Smooth muscle cell (in vitro differentiated cells): ENCODE measurements around the gene FEM1B. TPM values are rescaled to one million over a fixed set of nuclear protein-coding genes. Genes with fewer than 3 reads are reported as not detected.

Source experiments
- DNase-seq: peaks from one replicate; lab custom pipeline; 2025; ENCODE audit not compliant: unreplicated experiment; lab: John Stamatoyannopoulos, UW
- H2AFZ ChIP-seq: fragments of 200-600 bp; sonication (generic); 2 replicates; pipeline ENCODE4 v1.6.0; 2016; ENCODE audit warnings: antibody characterized with exemption, low read depth, mild to moderate bottlenecking
- H3F3A ChIP-seq: fragments of 200-600 bp; sonication (generic); 2 replicates; pipeline ENCODE4 v1.6.0; 2017; ENCODE audit warnings: antibody characterized with exemption, low read depth
- H3K27ac ChIP-seq: fragments of 200-600 bp; sonication (generic); 2 replicates; pipeline ENCODE4 v1.5.1; 2016; ENCODE audit warnings: low read depth, mild to moderate bottlenecking
- H3K27me3 ChIP-seq: fragments of 200-600 bp; sonication (generic); 2 replicates; pipeline ENCODE4 v1.6.1; 2016; ENCODE audit warnings: low read depth, mild to moderate bottlenecking
- H3K36me3 ChIP-seq: fragments of 200-600 bp; sonication (generic); 2 replicates; pipeline ENCODE4 v1.5.1; 2016; ENCODE audit warnings: low read depth
- H3K4me1 ChIP-seq: fragments of 200-600 bp; sonication (generic); 2 replicates; pipeline ENCODE4 v1.5.1; 2016; ENCODE audit warnings: low read depth
- H3K4me2 ChIP-seq: fragments of 200-600 bp; sonication (generic); 2 replicates; pipeline ENCODE4 v1.6.0; 2016; ENCODE audit warnings: mild to moderate bottlenecking
- H3K4me3 ChIP-seq: fragments of 200-600 bp; sonication (generic); 2 replicates; pipeline ENCODE4 v1.5.1; 2016; ENCODE audit warnings: mild to moderate bottlenecking
- H3K79me2 ChIP-seq: fragments of 200-600 bp; sonication (generic); 2 replicates; pipeline ENCODE4 v1.6.0; 2016; ENCODE audit warnings: low read depth, mild to moderate bottlenecking
- H3K9ac ChIP-seq: fragments of 200-600 bp; sonication (generic); 2 replicates; pipeline ENCODE4 v1.6.0; 2016; ENCODE audit warnings: low read depth
- H3K9me3 ChIP-seq: fragments of 200-600 bp; sonication (generic); replicated peaks from 2 replicates; pipeline ENCODE4 v1.5.1; 2016; ENCODE audit warnings: low read depth
- H4K20me1 ChIP-seq: fragments of 200-600 bp; sonication (generic); 2 replicates; pipeline ENCODE4 v1.6.0; 2016; ENCODE audit warnings: low read depth
- WGBS: methylation state at CpG from one replicate; pipeline ENCODE4 v1.1.7; 2016; ENCODE audit warnings: low lambda C conversion rate; 5-methylcytosine and 5-hydroxymethylcytosine counted together
- polyA plus RNA-seq: library from polyadenylated mRNA; unstranded; fragments of >200 nt; fragmentation: Nextera tagmentation; extraction: Ambion mirVana; gene quantifications from 2 replicates; pipeline ENCODE4 v1.2.1, GENCODE V29; 2016
- total RNA-seq: library from RNA; depleted of rRNA; stranded (reverse); fragments of >200 nt; gene quantifications from 2 replicates; pipeline ENCODE4 v1.2.3, GENCODE V29; 2014
- TF ChIP-seq, protein P1 (sequence below): fragments of 200-600 bp; sonication (generic); IDR thresholded peaks from 2 replicates; pipeline ENCODE4 v1.5.1; 2017; ENCODE audit warnings: borderline replicate concordance, mild to moderate bottlenecking, antibody characterized with exemption; ENCODE audit not compliant: insufficient read depth, poor library complexity, severe bottlenecking

Gene FEM1B
- total and polyA plus RNA-seq, 2 experiments from 2014 or later: 13.0 to 41.4 TPM

DNA sequence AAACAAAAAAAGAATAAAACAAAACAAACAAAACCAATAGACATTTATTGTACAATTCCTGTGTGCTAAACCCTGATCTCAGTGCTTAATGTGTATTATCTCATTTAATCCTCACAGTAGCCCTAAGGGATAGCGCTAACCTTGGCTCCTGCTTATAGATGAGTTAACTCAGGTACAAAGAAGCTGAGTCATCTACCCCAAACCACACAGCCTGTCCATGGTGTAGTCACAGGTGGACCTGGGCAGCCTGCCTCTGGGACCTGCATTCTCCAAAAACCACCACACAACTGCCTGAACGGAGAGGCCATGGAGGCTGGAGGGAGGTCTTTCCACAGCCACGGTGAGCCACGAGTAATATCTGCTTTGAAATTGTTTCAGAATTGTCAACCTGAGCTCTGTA is 42.5 kb upstream of the FEM1B start:
- WGBS: 78% methylated on average over 4 of the region's 4 CpGs
- Histone ChIP-seq H3K4me1 (peaks cover 10% of the 10 kb centered on the region), H3K36me3 (no peaks in the 10 kb centered on the region), H3K79me2 (no peaks in the 10 kb centered on the region), H3K9me3 (no peaks in the 10 kb centered on the region), H4K20me1 (no peaks in the 10 kb centered on the region), H3K4me2 (no peak overlapping the region), H3K27ac (no peak overlapping the region), H3K9ac (no peak overlapping the region), H3F3A (no peaks in the 10 kb centered on the region), H2AFZ (no peak overlapping the region), H3K4me3 (no peak overlapping the region), H3K27me3 (no peaks in the 10 kb centered on the region)
- no peak for DNase-seq
- TF ChIP-seq, protein P1, sequence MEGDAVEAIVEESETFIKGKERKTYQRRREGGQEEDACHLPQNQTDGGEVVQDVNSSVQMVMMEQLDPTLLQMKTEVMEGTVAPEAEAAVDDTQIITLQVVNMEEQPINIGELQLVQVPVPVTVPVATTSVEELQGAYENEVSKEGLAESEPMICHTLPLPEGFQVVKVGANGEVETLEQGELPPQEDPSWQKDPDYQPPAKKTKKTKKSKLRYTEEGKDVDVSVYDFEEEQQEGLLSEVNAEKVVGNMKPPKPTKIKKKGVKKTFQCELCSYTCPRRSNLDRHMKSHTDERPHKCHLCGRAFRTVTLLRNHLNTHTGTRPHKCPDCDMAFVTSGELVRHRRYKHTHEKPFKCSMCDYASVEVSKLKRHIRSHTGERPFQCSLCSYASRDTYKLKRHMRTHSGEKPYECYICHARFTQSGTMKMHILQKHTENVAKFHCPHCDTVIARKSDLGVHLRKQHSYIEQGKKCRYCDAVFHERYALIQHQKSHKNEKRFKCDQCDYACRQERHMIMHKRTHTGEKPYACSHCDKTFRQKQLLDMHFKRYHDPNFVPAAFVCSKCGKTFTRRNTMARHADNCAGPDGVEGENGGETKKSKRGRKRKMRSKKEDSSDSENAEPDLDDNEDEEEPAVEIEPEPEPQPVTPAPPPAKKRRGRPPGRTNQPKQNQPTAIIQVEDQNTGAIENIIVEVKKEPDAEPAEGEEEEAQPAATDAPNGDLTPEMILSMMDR: no peak

- no peak overlapping the region for H3K27ac ChIP-seq
These were observed 38.5 kb upstream of the FEM1B start for GRCh38 chr15:68239025-68239424.

DNA sequence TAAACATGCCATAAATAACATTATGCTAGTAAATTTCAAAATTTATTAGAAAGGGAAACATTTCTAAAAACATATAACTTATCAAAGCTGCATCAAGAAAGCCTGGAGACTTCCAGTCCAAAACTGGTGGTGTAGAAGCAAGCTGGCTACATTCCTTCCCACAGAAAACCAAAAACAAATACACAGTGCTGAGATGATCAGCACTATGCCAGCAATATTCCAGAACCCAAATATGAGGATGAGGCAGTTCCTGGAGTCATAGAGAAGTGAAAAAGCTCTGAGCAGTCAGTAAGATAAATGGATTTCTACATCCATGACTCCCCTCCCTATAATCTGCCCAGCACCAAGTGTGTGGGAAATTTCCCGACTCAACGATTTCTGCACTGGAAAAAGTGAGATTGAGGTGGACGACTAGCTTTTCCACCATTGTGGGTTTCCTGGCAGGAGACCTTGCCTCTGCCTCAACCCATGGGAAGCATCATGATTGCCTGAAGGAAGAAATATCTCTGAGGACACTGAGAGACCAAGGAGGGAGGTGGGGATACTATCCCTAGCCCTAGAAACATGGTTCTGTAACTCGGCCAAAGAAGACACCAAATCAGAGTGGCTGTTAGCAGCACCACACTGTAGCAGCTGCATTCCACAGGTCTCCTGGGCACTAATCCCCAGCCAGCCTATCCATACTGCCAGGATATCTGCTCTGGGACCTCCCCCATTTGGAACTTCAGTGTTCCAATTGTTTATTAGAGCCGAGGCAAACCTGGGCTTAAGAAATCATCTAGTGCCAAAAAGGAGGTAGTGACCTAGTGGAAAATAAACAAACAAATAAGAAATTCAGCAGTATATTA is 36.2 kb upstream of the FEM1B start:
- no peaks in the 10 kb centered on the region for H3K36me3 ChIP-seq
- H4K20me1 ChIP-seq: no peaks in the 10 kb centered on the region
- H3K79me2 ChIP-seq: no peaks in the 10 kb centered on the region
- TF ChIP-seq, protein P1: no peak
- H3K9me3 ChIP-seq: no peaks in the 10 kb centered on the region
- no peaks in the 10 kb centered on the region for H3K4me1 ChIP-seq
- H3F3A ChIP-seq: no peaks in the 10 kb centered on the region
- no peak overlapping the region for H3K4me2 ChIP-seq
- H3K4me3 ChIP-seq: no peak overlapping the region
- H3K27me3 ChIP-seq: no peaks in the 10 kb centered on the region
- H2AFZ ChIP-seq: no peak overlapping the region
- H3K27ac ChIP-seq: no peak overlapping the region
- 89% methylated on average over 5 of the region's 5 CpGs for WGBS
- no peak overlapping the region for H3K9ac ChIP-seq
- DNase-seq: no peak

More at GRCh38 chr15:68239025-68239424, 38.5 kb upstream of the FEM1B start:
- H3K27me3 ChIP-seq: no peaks in the 10 kb centered on the region
- no peaks in the 10 kb centered on the region for H3K9me3 ChIP-seq
- DNase-seq: no peak
- no peak overlapping the region for H3K4me2 ChIP-seq
- TF ChIP-seq, protein P1: no peak
- H3K36me3 ChIP-seq: no peaks in the 10 kb centered on the region
- no peak overlapping the region for H2AFZ ChIP-seq
- H3K79me2 ChIP-seq: no peaks in the 10 kb centered on the region
- no peaks in the 10 kb centered on the region for H3F3A ChIP-seq
- no peaks in the 10 kb centered on the region for H3K4me1 ChIP-seq
- no peaks in the 10 kb centered on the region for H4K20me1 ChIP-seq
- H3K9ac ChIP-seq: no peak overlapping the region
- no peak overlapping the region for H3K4me3 ChIP-seq

DNA sequence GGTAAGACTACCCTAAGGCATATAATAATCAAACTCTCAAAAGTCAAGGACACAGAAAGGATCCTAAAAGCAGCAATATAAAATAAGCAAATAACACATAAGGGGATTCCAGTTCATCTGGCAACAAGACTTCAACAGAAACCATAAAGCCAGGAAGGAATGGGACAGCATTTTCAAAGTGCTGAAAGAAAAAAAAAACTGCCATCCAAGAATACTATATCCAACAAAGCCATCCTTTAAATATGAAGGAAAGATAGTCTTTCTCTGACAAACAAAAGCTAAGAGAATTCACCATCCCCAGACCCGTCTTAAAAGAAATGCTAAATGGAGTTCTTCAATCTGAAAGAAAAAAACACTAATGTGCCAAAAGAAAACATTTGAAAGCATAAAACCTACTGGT is 33.3 kb upstream of the FEM1B start:
- no peaks in the 10 kb centered on the region for H3K4me1 ChIP-seq
- no peak overlapping the region for H3K27ac ChIP-seq
- no peaks in the 10 kb centered on the region for H3K9me3 ChIP-seq
- H3F3A ChIP-seq: no peaks in the 10 kb centered on the region
- H3K27me3 ChIP-seq: no peaks in the 10 kb centered on the region
- WGBS: 91% methylated on average over 1 of the region's 1 CpG
- no peak for DNase-seq
- no peak overlapping the region for H3K9ac ChIP-seq
- H3K4me3 ChIP-seq: no peak overlapping the region
- no peak overlapping the region for H2AFZ ChIP-seq
- H3K79me2 ChIP-seq: no peaks in the 10 kb centered on the region
- H4K20me1 ChIP-seq: no peaks in the 10 kb centered on the region
- TF ChIP-seq, protein P1: no peak
- no peak overlapping the region for H3K4me2 ChIP-seq
- H3K36me3 ChIP-seq: no peaks in the 10 kb centered on the region
